Activated T-cell treated with anti-CD3 and anti-CD28 coated beads, Interleukin-2, amount 50 U/mL, for 72 hours (primary cell): ENCODE results near the gene SMYD5. TPM values are rescaled to one million over a fixed set of nuclear protein-coding genes. Genes with fewer than 3 reads are reported as not detected.
"Not testable (repeated sequence)": the region's sequence is repeated elsewhere in the genome, so short reads cannot be mapped to it uniquely, and the experiment has no call there.

Experiments
- ATAC-seq, 2 donors: fragments of 150-1000 bp; cut with Tn5 transposase; replicated peaks in 1 of 2; 2 replicates each; pipeline ENCODE4 v1.10.0; 2021; ENCODE audit warnings: moderate library complexity in 2 of 2, mild to moderate bottlenecking in 1 of 2
- DNase-seq, 2 donors: peaks; one replicate each; pipeline ENCODE4 v3.0.0; 2021 to 2022; ENCODE audit warnings: mixed read lengths in 1 of 2
- H3K27ac Mint-ChIP-seq: one replicate; pipeline ENCODE4 v1.8.0; 2022; ENCODE audit warnings: mild to moderate bottlenecking, moderate library complexity, mixed read lengths
- H3K27me3 Mint-ChIP-seq: one replicate; pipeline ENCODE4 v1.8.0; 2022; ENCODE audit warnings: low read depth, mixed read lengths
- H3K36me3 Mint-ChIP-seq, 2 donors: one replicate each; pipeline ENCODE4 v1.8.0; 2022; ENCODE audit warnings: mixed read lengths in 2 of 2, mild to moderate bottlenecking in 1 of 2; ENCODE audit not compliant: insufficient read depth in 2 of 2
- H3K4me1 Mint-ChIP-seq: one replicate; pipeline ENCODE4 v1.8.0; 2022; ENCODE audit warnings: low read depth, mixed read lengths
- H3K4me3 Mint-ChIP-seq, 2 donors: one replicate each; pipeline ENCODE4 v1.8.0; 2022; ENCODE audit warnings: mild to moderate bottlenecking in 2 of 2, mixed read lengths in 2 of 2, moderate library complexity in 2 of 2
- H3K9me3 Mint-ChIP-seq, 2 donors: one replicate each; pipeline ENCODE4 v1.8.0; 2022; ENCODE audit warnings: mixed read lengths in 2 of 2
- total RNA-seq, 2 donors: library from RNA; stranded (reverse); gene quantifications; one replicate each; pipeline ENCODE4 v1.2.3, GENCODE V29; 2022

SMYD5 gene
- total RNA-seq, 2 donors from 2014 or later: 32.5 to 35.4 TPM

GRCh38 chr2:73259704-73260337 is 45.8 kb downstream of the SMYD5 start:
- no peaks in the 10 kb centered on the region for H3K4me1 Mint-ChIP-seq
- no peaks in the 10 kb centered on the region for H3K36me3 Mint-ChIP-seq
- H3K9me3 Mint-ChIP-seq: no peaks in the 10 kb centered on the region
- no peak for ATAC-seq
- no peak overlapping the region for H3K27ac Mint-ChIP-seq
- no peak overlapping the region for H3K4me3 Mint-ChIP-seq
- DNase-seq: no peak
- no peaks in the 10 kb centered on the region for H3K27me3 Mint-ChIP-seq

- Mint-ChIP-seq H3K27ac (no peak overlapping the region), H3K4me1 (no peaks in the 10 kb centered on the region), H3K36me3 (no peaks in the 10 kb centered on the region), H3K27me3 (no peaks in the 10 kb centered on the region), H3K9me3 (no peaks in the 10 kb centered on the region), H3K4me3 (no peak overlapping the region)
- ATAC-seq: peak in 1 of 2 donors; percentile 16
- DNase-seq: peak in 1 of 2 donors; percentile 14
Measured at GRCh38 chr2:73260338-73260984, 46.4 kb downstream of the SMYD5 start.

- Mint-ChIP-seq H3K4me3 (no peak overlapping the region), H3K27ac (no peak overlapping the region), H3K36me3 (peaks cover 0 to 2% of the 10 kb centered on the region in 2 donors), H3K27me3 (no peaks in the 10 kb centered on the region), H3K9me3 (no peaks in the 10 kb centered on the region), H3K4me1 (peaks cover 6% of the 10 kb centered on the region)
- ATAC-seq (no peak), DNase-seq (no peak)
Measured at GRCh38 chr2:73262108-73262651, 48.1 kb downstream of the SMYD5 start.

- H3K9me3 Mint-ChIP-seq, H3K36me3 Mint-ChIP-seq, H3K27ac Mint-ChIP-seq, ATAC-seq, H3K27me3 Mint-ChIP-seq, DNase-seq, H3K4me3 Mint-ChIP-seq: not testable (repeated sequence)
- peaks cover 13% of the 10 kb centered on the region for H3K4me1 Mint-ChIP-seq
Measured at GRCh38 chr2:73262691-73263429, 48.8 kb downstream of the SMYD5 start.

- Mint-ChIP-seq H3K27me3 (no peaks in the 10 kb centered on the region), H3K27ac (no peak overlapping the region), H3K9me3 (no peaks in the 10 kb centered on the region), H3K4me3 (no peak overlapping the region), H3K4me1 (peaks cover 19% of the 10 kb centered on the region), H3K36me3 (peaks cover 2 to 4% of the 10 kb centered on the region in 2 donors)
- ATAC-seq (no peak), DNase-seq (no peak)
Measured at GRCh38 chr2:73263540-73264331, 49.7 kb downstream of the SMYD5 start.

GRCh38 chr2:73264332-73264606 is 50.2 kb downstream of the SMYD5 start:
- no peak overlapping the region for H3K4me3 Mint-ChIP-seq
- H3K27me3 Mint-ChIP-seq: no peaks in the 10 kb centered on the region
- H3K36me3 Mint-ChIP-seq: peaks cover 2 to 4% of the 10 kb centered on the region in 2 donors
- DNase-seq (no peak), ATAC-seq (no peak)
- H3K27ac Mint-ChIP-seq: no peak overlapping the region
- H3K9me3 Mint-ChIP-seq: no peaks in the 10 kb centered on the region
- H3K4me1 Mint-ChIP-seq: peaks cover 19% of the 10 kb centered on the region

- Mint-ChIP-seq H3K36me3 (peaks cover 2 to 4% of the 10 kb centered on the region in 2 donors), H3K4me1 (peaks cover 22% of the 10 kb centered on the region), H3K4me3 (no peak overlapping the region), H3K27ac (no peak overlapping the region), H3K9me3 (no peaks in the 10 kb centered on the region), H3K27me3 (no peaks in the 10 kb centered on the region)
- ATAC-seq: no peak
- DNase-seq: no peak
Measured at GRCh38 chr2:73264783-73265182, 50.7 kb downstream of the SMYD5 start.

GRCh38 chr2:73265298-73266060 is 51.4 kb downstream of the SMYD5 start:
- ATAC-seq (no peak), DNase-seq (no peak)

GRCh38 chr2:73266061-73266901 is 52.2 kb downstream of the SMYD5 start:
- no peaks in the 10 kb centered on the region for H3K27me3 Mint-ChIP-seq
- DNase-seq (no peak), ATAC-seq (no peak)
- peaks cover 2 to 4% of the 10 kb centered on the region in 2 donors for H3K36me3 Mint-ChIP-seq
- H3K9me3 Mint-ChIP-seq: no peaks in the 10 kb centered on the region
- no peak overlapping the region for H3K4me3 Mint-ChIP-seq
- H3K4me1 Mint-ChIP-seq: peaks cover 26% of the 10 kb centered on the region
- H3K27ac Mint-ChIP-seq: no peak overlapping the region

More at GRCh38 chr2:73265298-73266060, 51.4 kb downstream of the SMYD5 start:
- H3K36me3 Mint-ChIP-seq: peaks cover 2 to 4% of the 10 kb centered on the region in 2 donors
- H3K4me3 Mint-ChIP-seq: no peak overlapping the region
- H3K4me1 Mint-ChIP-seq: peaks cover 26% of the 10 kb centered on the region
- H3K9me3 Mint-ChIP-seq: no peaks in the 10 kb centered on the region
- H3K27ac Mint-ChIP-seq: no peak overlapping the region
- H3K27me3 Mint-ChIP-seq: no peaks in the 10 kb centered on the region

GRCh38 chr2:73267008-73267407 is 53.0 kb downstream of the SMYD5 start:
- Mint-ChIP-seq H3K4me1 (peaks cover 26% of the 10 kb centered on the region), H3K36me3 (peaks cover 2 to 4% of the 10 kb centered on the region in 2 donors), H3K27ac (no peak overlapping the region), H3K27me3 (no peaks in the 10 kb centered on the region), H3K4me3 (no peak overlapping the region), H3K9me3 (no peaks in the 10 kb centered on the region)
- ATAC-seq: no peak
- no peak for DNase-seq

- H3K27ac Mint-ChIP-seq: no peak overlapping the region
- DNase-seq (no peak), ATAC-seq (no peak)
- no peaks in the 10 kb centered on the region for H3K27me3 Mint-ChIP-seq
- peak overlapping the region; percentile 47 to 67 for H3K4me3 Mint-ChIP-seq
- peaks cover 2 to 4% of the 10 kb centered on the region in 2 donors for H3K36me3 Mint-ChIP-seq
- no peaks in the 10 kb centered on the region for H3K9me3 Mint-ChIP-seq
- peaks cover 26% of the 10 kb centered on the region for H3K4me1 Mint-ChIP-seq
Measured at GRCh38 chr2:73268366-73268829, 54.4 kb downstream of the SMYD5 start.
